SK-N-SH treated with all-trans-retinoic acid at 6 μM for 48 hours (cell line): Measurements from ENCODE around the gene FRYL.

ENCODE experiments used
- ATAC-seq: fragments of 200-7000 bp; cut with Tn5 transposase; 3 replicates; pipeline ENCODE4 v1.9.1; 2020; ENCODE audit warnings: mild to moderate bottlenecking, moderate library complexity
- ARNTL ChIP-seq: fragments of 450-650 bp; formaldehyde crosslinking; IDR thresholded peaks from 2 replicates; pipeline ENCODE4 v1.5.0; 2020; ENCODE audit warnings: low read depth, mild to moderate bottlenecking, moderate library complexity, borderline replicate concordance
- BACH2 ChIP-seq: fragments of 250-450 bp; sonication (Bioruptor Pico); IDR thresholded peaks from 2 replicates; pipeline ENCODE4 v1.9.0; 2021; ENCODE audit warnings: mild to moderate bottlenecking, borderline replicate concordance
- CREB5 ChIP-seq: fragments of 250-450 bp; sonication (Bioruptor Pico); IDR thresholded peaks from 2 replicates; pipeline ENCODE4 v1.5.1; 2020; ENCODE audit warnings: low read depth, mild to moderate bottlenecking, moderate library complexity
- CSDC2 ChIP-seq: fragments of 250-450 bp; sonication (Bioruptor Pico); IDR thresholded peaks from 2 replicates; pipeline ENCODE4 v1.5.0; 2020; ENCODE audit warnings: mild to moderate bottlenecking, moderate library complexity
- ESRRG ChIP-seq: fragments of 250-450 bp; sonication (Bioruptor Pico); IDR thresholded peaks from 2 replicates; pipeline ENCODE4 v1.6.1; 2021; ENCODE audit warnings: mild to moderate bottlenecking
- GLIS3 ChIP-seq: fragments of 250-450 bp; sonication (Bioruptor Pico); IDR thresholded peaks from 2 replicates; pipeline ENCODE4 v1.5.0; 2020; ENCODE audit warnings: mild to moderate bottlenecking, moderate library complexity
- OSR1 ChIP-seq: fragments of 250-450 bp; sonication (Bioruptor Pico); IDR thresholded peaks from 2 replicates; pipeline ENCODE4 v1.8.0; 2022; ENCODE audit warnings: moderate library complexity, mild to moderate bottlenecking, inconsistent platforms
- PATZ1 ChIP-seq: fragments of 250-450 bp; sonication (Bioruptor Pico); IDR thresholded peaks from 2 replicates; pipeline ENCODE4 v1.8.0; 2020; ENCODE audit warnings: mild to moderate bottlenecking, moderate library complexity, borderline replicate concordance
- PPARA ChIP-seq: fragments of 250-450 bp; sonication (Bioruptor Pico); IDR thresholded peaks from 2 replicates; pipeline ENCODE4 v1.5.0; 2020; ENCODE audit warnings: mild to moderate bottlenecking, borderline replicate concordance
- SNAI2 ChIP-seq: fragments of 250-450 bp; sonication (Bioruptor Pico); IDR thresholded peaks from 2 replicates; pipeline ENCODE4 v1.5.0; 2020; ENCODE audit warnings: mild to moderate bottlenecking, moderate library complexity
- TOX ChIP-seq: fragments of 250-450 bp; sonication (Bioruptor Pico); IDR thresholded peaks from 2 replicates; pipeline ENCODE4 v1.8.0; 2021; ENCODE audit warnings: mild to moderate bottlenecking, moderate library complexity, borderline replicate concordance
- TSHZ2 ChIP-seq: fragments of 250-450 bp; sonication (Bioruptor Pico); IDR thresholded peaks from 2 replicates; pipeline ENCODE4 v1.5.0; 2020; ENCODE audit warnings: mild to moderate bottlenecking, moderate library complexity
- ZC3H10 ChIP-seq: fragments of 250-450 bp; sonication (Bioruptor Pico); IDR thresholded peaks from 2 replicates; pipeline ENCODE4 v1.5.1; 2021; ENCODE audit warnings: mild to moderate bottlenecking, moderate library complexity
- ZFP3 ChIP-seq: fragments of 250-450 bp; sonication (Bioruptor Pico); IDR thresholded peaks from 2 replicates; pipeline ENCODE4 v1.5.0; 2020; ENCODE audit warnings: mild to moderate bottlenecking, moderate library complexity
- ZNF565 ChIP-seq: fragments of 450-650 bp; formaldehyde crosslinking; conservative IDR thresholded peaks from 2 replicates; pipeline ENCODE4 v1.5.0; 2020; ENCODE audit warnings: low read depth, mild to moderate bottlenecking, moderate library complexity
- ZNF70 ChIP-seq: fragments of 450-650 bp; formaldehyde crosslinking; IDR thresholded peaks from 2 replicates; pipeline ENCODE4 v1.5.0; 2020; ENCODE audit warnings: mild to moderate bottlenecking, moderate library complexity
- ZNF8 ChIP-seq: fragments of 450-650 bp; formaldehyde crosslinking; IDR thresholded peaks from 2 replicates; pipeline ENCODE4 v1.5.0; 2020; ENCODE audit warnings: mild to moderate bottlenecking, moderate library complexity
- TF ChIP-seq, protein P1 (sequence below): fragments of 250-450 bp; sonication (Bioruptor Pico); IDR thresholded peaks from 2 replicates; pipeline ENCODE4 v1.8.0; 2021; ENCODE audit warnings: low read depth, mild to moderate bottlenecking, moderate library complexity, borderline replicate concordance

Gene FRYL

DNA sequence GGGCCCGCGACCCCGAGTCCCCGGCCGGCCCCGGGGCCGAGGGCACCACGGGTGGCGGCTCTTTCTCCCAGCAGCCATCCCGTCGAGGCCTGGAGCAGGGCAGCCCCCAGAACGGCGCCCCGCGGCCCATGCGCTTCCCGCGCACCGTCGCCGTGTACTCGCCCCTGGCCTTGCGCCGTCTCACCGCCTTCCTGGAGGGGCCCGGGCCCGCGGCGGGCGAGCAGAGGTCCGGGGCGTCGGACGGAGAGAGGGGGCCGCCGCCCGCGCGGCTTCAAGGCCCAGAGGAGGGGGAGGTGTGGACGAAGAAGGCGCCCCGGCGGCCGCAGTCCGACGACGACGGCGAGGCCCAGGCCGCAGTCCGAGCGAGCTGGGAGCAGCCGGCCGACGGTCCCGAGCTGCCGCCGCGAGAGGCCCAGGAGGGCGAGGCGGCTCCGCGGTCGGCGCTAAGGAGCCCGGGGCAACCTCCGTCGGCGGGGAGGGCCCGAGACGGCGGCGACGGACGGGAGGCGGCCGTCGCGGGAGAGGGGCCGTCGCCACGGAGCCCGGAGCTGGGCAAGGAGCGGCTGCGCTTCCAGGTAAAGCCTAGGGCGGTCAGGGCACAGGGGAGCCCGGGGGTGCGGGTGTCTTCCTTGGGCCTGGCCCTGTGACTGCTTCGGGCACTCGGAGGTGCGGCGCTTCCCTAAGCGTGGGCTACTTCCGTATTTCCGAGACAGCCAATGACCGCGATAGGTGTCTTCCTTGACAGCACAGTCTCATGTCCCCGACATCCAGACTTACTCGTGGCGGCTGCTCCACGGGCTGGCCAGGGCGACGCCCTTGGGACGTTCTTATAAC, 289.2 kb downstream of the FRYL start:
- no peak for TF ChIP-seq CREB5
- TF ChIP-seq OSR1: no peak
- TF ChIP-seq ZNF8 (CRISPR knock-in tag): no peak
- TF ChIP-seq TOX (CRISPR knock-in tag): no peak
- no peak for TF ChIP-seq BACH2 (CRISPR knock-in tag)
- TF ChIP-seq PATZ1 (CRISPR knock-in tag): no peak
- no peak for TF ChIP-seq ZC3H10 (CRISPR knock-in tag)
- no peak for TF ChIP-seq PPARA (CRISPR knock-in tag)
- TF ChIP-seq TSHZ2: no peak
- no peak for TF ChIP-seq SNAI2 (CRISPR knock-in tag)
- no peak for TF ChIP-seq ARNTL (CRISPR knock-in tag)
- no peak for TF ChIP-seq ESRRG
- TF ChIP-seq CSDC2: no peak
- TF ChIP-seq ZNF70 (CRISPR knock-in tag): no peak
- TF ChIP-seq ZFP3 (CRISPR knock-in tag): no peak
- TF ChIP-seq, protein P1, sequence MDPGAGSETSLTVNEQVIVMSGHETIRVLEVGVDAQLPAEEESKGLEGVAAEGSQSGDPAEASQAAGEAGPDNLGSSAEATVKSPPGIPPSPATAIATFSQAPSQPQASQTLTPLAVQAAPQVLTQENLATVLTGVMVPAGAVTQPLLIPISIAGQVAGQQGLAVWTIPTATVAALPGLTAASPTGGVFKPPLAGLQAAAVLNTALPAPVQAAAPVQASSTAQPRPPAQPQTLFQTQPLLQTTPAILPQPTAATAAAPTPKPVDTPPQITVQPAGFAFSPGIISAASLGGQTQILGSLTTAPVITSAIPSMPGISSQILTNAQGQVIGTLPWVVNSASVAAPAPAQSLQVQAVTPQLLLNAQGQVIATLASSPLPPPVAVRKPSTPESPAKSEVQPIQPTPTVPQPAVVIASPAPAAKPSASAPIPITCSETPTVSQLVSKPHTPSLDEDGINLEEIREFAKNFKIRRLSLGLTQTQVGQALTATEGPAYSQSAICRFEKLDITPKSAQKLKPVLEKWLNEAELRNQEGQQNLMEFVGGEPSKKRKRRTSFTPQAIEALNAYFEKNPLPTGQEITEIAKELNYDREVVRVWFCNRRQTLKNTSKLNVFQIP: no peak
- ATAC-seq: no peak

- no peak for ATAC-seq
- no peak for TF ChIP-seq PATZ1 (CRISPR knock-in tag)
- TF ChIP-seq PPARA (CRISPR knock-in tag): no peak
- no peak for TF ChIP-seq ZC3H10 (CRISPR knock-in tag)
- TF ChIP-seq ARNTL (CRISPR knock-in tag): no peak
- TF ChIP-seq BACH2 (CRISPR knock-in tag): no peak
- no peak for TF ChIP-seq ZNF565
- TF ChIP-seq GLIS3 (CRISPR knock-in tag): no peak
- no peak for TF ChIP-seq ZNF70 (CRISPR knock-in tag)
- no peak for TF ChIP-seq TOX (CRISPR knock-in tag)
- TF ChIP-seq TSHZ2: no peak
Observed at GRCh38 chr4:48490012-48490679, 289.9 kb downstream of the FRYL start, which contains the start of gene ZAR1. ZAR1 (plus strand) TSS chr4:48490252; CDS start chr4:48490292, 40 bp downstream.
